OCI-LY1 (cell line): ENCODE results near the gene FBXL22.

Experiments
- H2AFZ ChIP-seq: fragments of 200-600 bp; sonication (generic), shearing (Covaris generic); 2 replicates; pipeline ENCODE4 v1.6.0; 2014; ENCODE audit warnings: antibody characterized with exemption, mild to moderate bottlenecking, low read length
- H3F3A ChIP-seq: fragments of 200-600 bp; sonication (generic), shearing (Covaris generic); 2 replicates; pipeline ENCODE4 v1.6.0; 2014; ENCODE audit warnings: mild to moderate bottlenecking, antibody characterized with exemption, low read length, moderate library complexity; ENCODE audit not compliant: insufficient read depth
- H3K27ac ChIP-seq: fragments of 200-600 bp; sonication (generic); 2 replicates; pipeline ENCODE4 v1.5.1; 2014; ENCODE audit warnings: low read length, mixed run types, mild to moderate bottlenecking, low read depth; ENCODE audit not compliant: poor library complexity, severe bottlenecking
- H3K27me3 ChIP-seq: fragments of 200-600 bp; sonication (generic); 2 replicates; pipeline ENCODE4 v1.6.0; 2014; ENCODE audit warnings: antibody characterized with exemption, mild to moderate bottlenecking, low read length, moderate library complexity; ENCODE audit not compliant: insufficient read depth
- H3K36me3 ChIP-seq: fragments of 200-600 bp; sonication (generic); 2 replicates; pipeline ENCODE4 v1.6.1; 2014; ENCODE audit warnings: mild to moderate bottlenecking, antibody characterized with exemption, low read length, moderate library complexity, mixed read lengths; ENCODE audit not compliant: insufficient read depth
- H3K4me1 ChIP-seq: fragments of 200-600 bp; sonication (generic); 2 replicates; pipeline ENCODE4 v1.5.1; 2014; ENCODE audit warnings: mild to moderate bottlenecking, low read length, moderate library complexity; ENCODE audit not compliant: insufficient read depth, severe bottlenecking
- H3K4me2 ChIP-seq: fragments of 200-600 bp; sonication (generic), shearing (Covaris generic); 2 replicates; pipeline ENCODE4 v1.6.1; 2014; ENCODE audit warnings: low read length
- H3K4me3 ChIP-seq: fragments of 200-600 bp; sonication (generic); 2 replicates; pipeline ENCODE4 v1.5.1; 2014; ENCODE audit warnings: low read length, low read depth, mild to moderate bottlenecking, mixed read lengths; ENCODE audit not compliant: poor library complexity, severe bottlenecking
- H3K79me2 ChIP-seq: fragments of 200-600 bp; shearing (Covaris generic); 2 replicates; pipeline ENCODE4 v1.6.1; 2016; ENCODE audit warnings: mixed run types, low read length, mixed read lengths; ENCODE audit not compliant: insufficient read depth
- H3K9ac ChIP-seq: fragments of 200-600 bp; sonication (generic), shearing (Covaris generic); 2 replicates; pipeline ENCODE4 v1.6.1; 2014; ENCODE audit warnings: mild to moderate bottlenecking, low read length, mixed read lengths
- H3K9me2 ChIP-seq: fragments of 200-600 bp; sonication (generic), shearing (Covaris generic); 2 replicates; pipeline ENCODE4 v1.6.1; 2014; ENCODE audit warnings: low read depth, mild to moderate bottlenecking, low read length, mixed read lengths
- H3K9me3 ChIP-seq: fragments of 200-600 bp; shearing (Covaris generic); 2 replicates; pipeline ENCODE4 v1.6.1; 2014; ENCODE audit warnings: low read length, mixed read lengths
- H4K20me1 ChIP-seq: fragments of 200-600 bp; sonication (generic), shearing (Covaris generic); 2 replicates; pipeline ENCODE4 v1.6.0; 2016; ENCODE audit warnings: mild to moderate bottlenecking, low read length; ENCODE audit not compliant: insufficient read depth
- CTCF ChIP-seq: fragments of 200-600 bp; sonication (generic), shearing (Covaris generic); IDR thresholded peaks from 2 replicates; pipeline ENCODE4 v1.5.1; 2017; ENCODE audit warnings: mild to moderate bottlenecking, antibody characterized with exemption, low read length, moderate library complexity, mixed read lengths
- EZH2 ChIP-seq: fragments of 200-600 bp; sonication (generic), shearing (Covaris generic); IDR thresholded peaks from 2 replicates; pipeline ENCODE4 v1.8.0; 2017; ENCODE audit warnings: borderline replicate concordance, mixed run types, mild to moderate bottlenecking, antibody characterized with exemption, low read length, moderate library complexity, mixed read lengths

FBXL22 gene

GRCh38 chr15:63588826-63589225, 8.4 kb upstream of the FBXL22 start:
- no peaks in the 10 kb centered on the region for H3K27me3 ChIP-seq
- no peaks in the 10 kb centered on the region for H3K9me2 ChIP-seq
- peaks cover 98% of the 10 kb centered on the region for H3K36me3 ChIP-seq
- H3K4me1 ChIP-seq: no peaks in the 10 kb centered on the region
- no peak overlapping the region for H3K9ac ChIP-seq
- no peak overlapping the region for H3K27ac ChIP-seq
- TF ChIP-seq CTCF: no peak
- TF ChIP-seq EZH2: no peak
- no peak overlapping the region for H2AFZ ChIP-seq
- H3K4me2 ChIP-seq: no peak overlapping the region
- no peaks in the 10 kb centered on the region for H4K20me1 ChIP-seq
- no peaks in the 10 kb centered on the region for H3F3A ChIP-seq
- H3K79me2 ChIP-seq: no peaks in the 10 kb centered on the region
- H3K9me3 ChIP-seq: peaks cover 4% of the 10 kb centered on the region; the same call in 1 of the 2 replicates
- no peak overlapping the region for H3K4me3 ChIP-seq

- Histone ChIP-seq H3K27ac (peak overlapping the region; percentile 89), H3K36me3 (peaks cover 53% of the 10 kb centered on the region)
- TF ChIP-seq CTCF (no peak), EZH2 (no peak)
These were observed 3.2 kb upstream of the FBXL22 start for GRCh38 chr15:63593705-63594671.

GRCh38 chr15:63595065-63595464, 2.1 kb upstream of the FBXL22 start:
- Histone ChIP-seq H3F3A (0 out of 2 replicates have a peak, but pooled peaks cover 2% of the 10 kb centered on the region), H3K4me2 (peak overlapping the region; percentile 4; the same call in 1 of the 2 replicates), H3K9ac (no peak overlapping the region), H3K9me3 (no peaks in the 10 kb centered on the region), H2AFZ (no peak overlapping the region), H4K20me1 (no peaks in the 10 kb centered on the region), H3K79me2 (no peaks in the 10 kb centered on the region), H3K4me1 (peaks cover 61% of the 10 kb centered on the region), H3K27me3 (no peaks in the 10 kb centered on the region), H3K36me3 (peaks cover 43% of the 10 kb centered on the region), H3K27ac (peak overlapping the region; percentile 89), H3K9me2 (no peaks in the 10 kb centered on the region), H3K4me3 (no peak overlapping the region)
- no peak for TF ChIP-seq CTCF
- TF ChIP-seq EZH2: no peak

More at GRCh38 chr15:63593705-63594671, 3.2 kb upstream of the FBXL22 start:
- Histone ChIP-seq H3K4me3 (no peak overlapping the region), H3K79me2 (no peaks in the 10 kb centered on the region), H3K4me1 (peaks cover 50% of the 10 kb centered on the region), H3F3A (0 out of 2 replicates have a peak, but pooled peaks cover 2% of the 10 kb centered on the region), H2AFZ (no peak overlapping the region), H4K20me1 (no peaks in the 10 kb centered on the region), H3K9me3 (no peaks in the 10 kb centered on the region), H3K4me2 (no peak overlapping the region), H3K9me2 (no peaks in the 10 kb centered on the region), H3K9ac (no peak overlapping the region), H3K27me3 (no peaks in the 10 kb centered on the region)
